ENCODE measurements around the gene MARK4. TPM values are rescaled to one million over a fixed set of nuclear protein-coding genes. Genes with fewer than 3 reads are reported as not detected.

MARK4 gene
- total RNA-seq, 5 donors from 2014 or later (not counting 1 experiment from before 2014, with no cell fraction given): 28.0 to 34.8 (median 29.9) TPM

GRCh38 chr19:45215391-45216191, 35.5 kb upstream of the MARK4 start:
- WGBS (ENCODE audit: insufficient coverage): 5% methylated on average over 25 of the region's 35 CpGs
- ATAC-seq (replicated peaks in 1 of 4): no peak
- DNase-seq: no peak
- no peak overlapping the region for H3K27ac ChIP-seq (ENCODE audit: low read length)
- no peak overlapping the region for H3K27ac Mint-ChIP-seq
- no peaks in the 10 kb centered on the region for H3K9me3 Mint-ChIP-seq
- H3K4me1 ChIP-seq (ENCODE audit: control insufficient read depth in 1 of 2, extremely low read depth in 1 of 2, insufficient read depth in 2 of 2, low read length in 2 of 2): no peaks in the 10 kb centered on the region
- no peaks in the 10 kb centered on the region for H3K36me3 Mint-ChIP-seq
- peaks cover 40 to 52% of the 10 kb centered on the region in 2 donors for H3K27me3 Mint-ChIP-seq
- H3K4me3 Mint-ChIP-seq: no peak overlapping the region
- peaks cover 0 to 3% (median 0%) of the 10 kb centered on the region in 3 donors for H3K4me1 Mint-ChIP-seq
- no peak overlapping the region for H3K4me3 ChIP-seq (ENCODE audit: control insufficient read depth in 1 of 2, extremely low read depth in 1 of 2, low read length in 1 of 2)
- H3K36me3 ChIP-seq (ENCODE audit: control insufficient read depth in 2 of 2, extremely low read depth in 1 of 2, insufficient read depth in 1 of 2, low read length in 1 of 2): no peaks in the 10 kb centered on the region
- POLR2A ChIA-PET: no interaction called here
- CTCF ChIA-PET: no interaction called here
- H3K27me3 ChIP-seq (replicated peaks in 1 of 2; ENCODE audit: control insufficient read depth in 2 of 2, extremely low read depth in 1 of 2, insufficient read depth in 2 of 2, low read length in 1 of 2): peaks cover 6 to 71% of the 10 kb centered on the region in 2 experiments
- H3K9me3 ChIP-seq: no peaks in the 10 kb centered on the region

GRCh38 chr19:45216667-45217066, 34.4 kb upstream of the MARK4 start:
- Histone ChIP-seq H3K4me1 (ENCODE audit: control insufficient read depth in 1 of 2, extremely low read depth in 1 of 2, insufficient read depth in 2 of 2, low read length in 2 of 2) (no peaks in the 10 kb centered on the region), H3K27me3 (replicated peaks in 1 of 2; ENCODE audit: control insufficient read depth in 2 of 2, extremely low read depth in 1 of 2, insufficient read depth in 2 of 2, low read length in 1 of 2) (peaks cover 6 to 69% of the 10 kb centered on the region in 2 experiments), H3K36me3 (ENCODE audit: control insufficient read depth in 2 of 2, extremely low read depth in 1 of 2, insufficient read depth in 1 of 2, low read length in 1 of 2) (no peaks in the 10 kb centered on the region), H3K27ac (ENCODE audit: low read length) (no peak overlapping the region), H3K4me3 (ENCODE audit: control insufficient read depth in 1 of 2, extremely low read depth in 1 of 2, low read length in 1 of 2) (no peak overlapping the region), H3K9me3 (no peaks in the 10 kb centered on the region)
- CTCF ChIA-PET: no interaction called here
- Mint-ChIP-seq H3K27me3 (peaks cover 37 to 50% of the 10 kb centered on the region in 2 donors), H3K27ac (no peak overlapping the region), H3K9me3 (no peaks in the 10 kb centered on the region), H3K4me3 (no peak overlapping the region), H3K36me3 (no peaks in the 10 kb centered on the region), H3K4me1 (peaks cover 0 to 3% (median 0%) of the 10 kb centered on the region in 3 donors)
- no peak for DNase-seq
- POLR2A ChIA-PET: no interaction called here
- no peak for ATAC-seq (replicated peaks in 1 of 4)
- no CpG with 5 or more reads among the region's 6 CpGs for WGBS (ENCODE audit: insufficient coverage)

- H3K27ac ChIP-seq (ENCODE audit: low read length): no peak overlapping the region
- Mint-ChIP-seq H3K4me3 (no peak overlapping the region), H3K4me1 (peaks cover 0 to 3% (median 0%) of the 10 kb centered on the region in 3 donors), H3K27me3 (peaks cover 39 to 54% of the 10 kb centered on the region in 2 donors), H3K9me3 (no peaks in the 10 kb centered on the region), H3K36me3 (no peaks in the 10 kb centered on the region), H3K27ac (no peak overlapping the region)
- ChIA-PET CTCF (no interaction called here), POLR2A (no interaction called here)
- H3K4me1 ChIP-seq (ENCODE audit: control insufficient read depth in 1 of 2, extremely low read depth in 1 of 2, insufficient read depth in 2 of 2, low read length in 2 of 2): no peaks in the 10 kb centered on the region
- no peaks in the 10 kb centered on the region for H3K36me3 ChIP-seq (ENCODE audit: control insufficient read depth in 2 of 2, extremely low read depth in 1 of 2, insufficient read depth in 1 of 2, low read length in 1 of 2)
- ATAC-seq (replicated peaks in 1 of 4) (no peak), DNase-seq (no peak)
- H3K27me3 ChIP-seq (replicated peaks in 1 of 2; ENCODE audit: control insufficient read depth in 2 of 2, extremely low read depth in 1 of 2, insufficient read depth in 2 of 2, low read length in 1 of 2): peaks cover 6 to 66% of the 10 kb centered on the region in 2 experiments
- no peak overlapping the region for H3K4me3 ChIP-seq (ENCODE audit: control insufficient read depth in 1 of 2, extremely low read depth in 1 of 2, low read length in 1 of 2)
- 29% methylated on average over 40 of the region's 46 CpGs for WGBS (ENCODE audit: insufficient coverage)
- H3K9me3 ChIP-seq: no peaks in the 10 kb centered on the region
These were observed 33.7 kb upstream of the MARK4 start for GRCh38 chr19:45217193-45217956.

- ChIA-PET CTCF (no interaction called here), POLR2A (no interaction called here)
- Histone ChIP-seq H3K27me3 (replicated peaks in 1 of 2; ENCODE audit: control insufficient read depth in 2 of 2, extremely low read depth in 1 of 2, insufficient read depth in 2 of 2, low read length in 1 of 2) (peaks cover 6 to 62% of the 10 kb centered on the region in 2 experiments), H3K4me3 (ENCODE audit: control insufficient read depth in 1 of 2, extremely low read depth in 1 of 2, low read length in 1 of 2) (no peak overlapping the region), H3K4me1 (ENCODE audit: control insufficient read depth in 1 of 2, extremely low read depth in 1 of 2, insufficient read depth in 2 of 2, low read length in 2 of 2) (no peaks in the 10 kb centered on the region), H3K9me3 (no peaks in the 10 kb centered on the region), H3K27ac (ENCODE audit: low read length) (no peak overlapping the region), H3K36me3 (ENCODE audit: control insufficient read depth in 2 of 2, extremely low read depth in 1 of 2, insufficient read depth in 1 of 2, low read length in 1 of 2) (no peaks in the 10 kb centered on the region)
- H3K4me1 Mint-ChIP-seq: peaks cover 0 to 3% (median 0%) of the 10 kb centered on the region in 3 donors
- H3K36me3 Mint-ChIP-seq: no peaks in the 10 kb centered on the region
- H3K27me3 Mint-ChIP-seq: peaks cover 42 to 59% of the 10 kb centered on the region in 2 donors
- no peaks in the 10 kb centered on the region for H3K9me3 Mint-ChIP-seq
- no peak for DNase-seq
- no peak overlapping the region for H3K27ac Mint-ChIP-seq
- 65% methylated on average over 9 of the region's 14 CpGs for WGBS (ENCODE audit: insufficient coverage)
- H3K4me3 Mint-ChIP-seq: no peak overlapping the region
- ATAC-seq (replicated peaks in 1 of 4): no peak
These were observed 33.1 kb upstream of the MARK4 start for GRCh38 chr19:45217957-45218334.

- ChIA-PET CTCF (no interaction called here), POLR2A (no interaction called here)
- no peak for ATAC-seq (replicated peaks in 1 of 4)
- H3K27ac Mint-ChIP-seq: no peak overlapping the region
- H3K36me3 Mint-ChIP-seq: no peaks in the 10 kb centered on the region
- H3K36me3 ChIP-seq (ENCODE audit: control insufficient read depth in 2 of 2, extremely low read depth in 1 of 2, insufficient read depth in 1 of 2, low read length in 1 of 2): no peaks in the 10 kb centered on the region
- no peaks in the 10 kb centered on the region for H3K4me1 ChIP-seq (ENCODE audit: control insufficient read depth in 1 of 2, extremely low read depth in 1 of 2, insufficient read depth in 2 of 2, low read length in 2 of 2)
- H3K9me3 ChIP-seq: no peaks in the 10 kb centered on the region
- H3K27ac ChIP-seq (ENCODE audit: low read length): no peak overlapping the region
- peaks cover 42 to 61% of the 10 kb centered on the region in 2 donors for H3K27me3 Mint-ChIP-seq
- DNase-seq: no peak
- no peak overlapping the region for H3K4me3 Mint-ChIP-seq
- H3K27me3 ChIP-seq (replicated peaks in 1 of 2; ENCODE audit: control insufficient read depth in 2 of 2, extremely low read depth in 1 of 2, insufficient read depth in 2 of 2, low read length in 1 of 2): peaks cover 6 to 61% of the 10 kb centered on the region in 2 experiments
- H3K9me3 Mint-ChIP-seq: no peaks in the 10 kb centered on the region
- peaks cover 0 to 3% (median 0%) of the 10 kb centered on the region in 3 donors for H3K4me1 Mint-ChIP-seq
- 59% methylated on average over 4 of the region's 4 CpGs for WGBS (ENCODE audit: insufficient coverage)
- H3K4me3 ChIP-seq (ENCODE audit: control insufficient read depth in 1 of 2, extremely low read depth in 1 of 2, low read length in 1 of 2): no peak overlapping the region
These were observed 32.6 kb upstream of the MARK4 start for GRCh38 chr19:45218426-45218825.

- ChIA-PET POLR2A (no interaction called here), CTCF (no interaction called here)
- Mint-ChIP-seq H3K36me3 (no peaks in the 10 kb centered on the region), H3K27me3 (peaks cover 42 to 58% of the 10 kb centered on the region in 2 donors), H3K27ac (no peak overlapping the region), H3K4me3 (no peak overlapping the region), H3K4me1 (peaks cover 0 to 3% (median 0%) of the 10 kb centered on the region in 3 donors), H3K9me3 (no peaks in the 10 kb centered on the region)
- no peak for DNase-seq
- H3K4me3 ChIP-seq (ENCODE audit: control insufficient read depth in 1 of 2, extremely low read depth in 1 of 2, low read length in 1 of 2): no peak overlapping the region
- H3K9me3 ChIP-seq: no peaks in the 10 kb centered on the region
- 88% methylated on average over 4 of the region's 18 CpGs for WGBS (ENCODE audit: insufficient coverage)
- no peaks in the 10 kb centered on the region for H3K36me3 ChIP-seq (ENCODE audit: control insufficient read depth in 2 of 2, extremely low read depth in 1 of 2, insufficient read depth in 1 of 2, low read length in 1 of 2)
- peaks cover 4 to 65% of the 10 kb centered on the region in 2 experiments for H3K27me3 ChIP-seq (replicated peaks in 1 of 2; ENCODE audit: control insufficient read depth in 2 of 2, extremely low read depth in 1 of 2, insufficient read depth in 2 of 2, low read length in 1 of 2)
- H3K27ac ChIP-seq (ENCODE audit: low read length): no peak overlapping the region
- no peaks in the 10 kb centered on the region for H3K4me1 ChIP-seq (ENCODE audit: control insufficient read depth in 1 of 2, extremely low read depth in 1 of 2, insufficient read depth in 2 of 2, low read length in 2 of 2)
- ATAC-seq (replicated peaks in 1 of 4): no peak
These were observed 31.9 kb upstream of the MARK4 start for GRCh38 chr19:45218911-45219743.
